Inflammatory macrophage treated with lipopolysaccharide for 1 hour (primary cell): ENCODE measurements around the gene ZP3.
A peak's percentile ranks its signal among the peaks of the same experiment; 100 is the strongest.
"Not testable (repeated sequence)": the region's sequence is repeated elsewhere in the genome, so short reads cannot be mapped to it uniquely, and the experiment has no call there.

Experiments
- DNase-seq, 2 donors: peaks; one replicate each; pipeline ENCODE4 v3.0.0-alpha.2; 2020 to 2022

ZP3 gene

DNA sequence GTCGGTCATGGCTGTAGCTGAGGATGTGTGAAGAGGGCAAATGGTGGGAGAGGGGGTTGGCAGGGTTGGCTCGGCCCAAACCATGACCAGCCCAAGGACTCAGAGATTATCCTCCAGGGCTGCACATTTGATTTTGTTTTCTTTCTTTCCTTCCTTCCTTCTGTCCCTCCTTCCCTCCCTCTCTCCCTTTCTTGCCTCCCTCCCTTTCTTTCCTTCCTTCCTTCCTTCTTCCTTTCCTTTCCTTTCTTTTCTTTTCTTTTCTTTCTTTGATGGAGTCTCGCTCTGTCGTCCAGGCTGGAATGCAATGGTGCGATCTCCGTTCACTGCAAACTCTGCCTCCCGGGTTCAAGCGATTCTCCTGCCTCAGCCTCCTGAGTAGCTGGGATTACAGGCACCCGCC is 19.0 kb upstream of the ZP3 start:
- DNase-seq = no peak

DNA sequence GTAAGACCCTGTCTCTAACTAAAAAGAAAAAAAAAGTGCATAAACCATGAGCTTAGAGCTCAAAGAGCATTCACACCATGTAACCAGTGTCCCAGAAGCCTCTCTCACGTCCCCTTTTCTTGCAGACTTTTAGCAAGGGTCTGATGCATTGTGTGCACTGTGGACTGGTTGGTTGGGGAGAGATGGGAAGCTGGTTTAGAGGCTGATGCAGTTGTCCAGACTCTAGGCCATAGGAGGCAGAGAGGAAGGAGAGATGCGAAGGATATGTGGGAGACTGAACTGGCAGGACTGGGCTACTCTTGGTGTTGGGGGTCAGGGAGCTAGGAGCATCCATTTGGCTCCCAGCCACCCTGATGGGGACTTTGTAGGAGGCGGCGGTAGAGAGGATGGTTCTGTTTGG is 17.0 kb upstream of the ZP3 start:
- DNase-seq = no peak

GRCh38 chr7:76408121-76408560 is 16.6 kb upstream of the ZP3 start:
- no peak for DNase-seq

DNA sequence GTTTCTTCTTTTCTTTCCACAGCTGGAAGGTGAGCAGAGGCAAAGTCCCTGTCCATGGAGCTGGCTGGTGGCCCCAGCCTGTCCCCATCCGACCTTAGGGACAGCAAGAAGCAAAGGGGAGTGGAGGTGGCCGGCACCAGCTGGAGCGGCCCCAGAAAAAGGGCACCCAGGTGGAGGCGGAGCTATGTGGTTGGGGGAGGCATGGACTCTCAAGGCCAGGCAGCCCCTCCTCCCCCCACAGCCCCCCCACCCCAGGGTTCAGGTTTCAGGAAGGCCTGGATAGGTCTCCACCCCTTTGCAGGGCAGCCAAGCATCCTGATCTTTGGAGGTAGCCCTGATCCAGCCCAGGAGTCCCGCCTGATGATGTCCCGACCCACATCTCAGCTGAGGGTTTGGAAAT is 15.2 kb upstream of the ZP3 start, which contains the start of gene SSC4D:
Gene SSC4D (minus strand): TSS at position 161 of the 400 bp plus-strand sequence. CDS start 5,258 bp downstream, outside the sequence.
- DNase-seq = no peak

- DNase-seq = no peak
Measured at GRCh38 chr7:76411626-76412025, 13.1 kb upstream of the ZP3 start.

DNA sequence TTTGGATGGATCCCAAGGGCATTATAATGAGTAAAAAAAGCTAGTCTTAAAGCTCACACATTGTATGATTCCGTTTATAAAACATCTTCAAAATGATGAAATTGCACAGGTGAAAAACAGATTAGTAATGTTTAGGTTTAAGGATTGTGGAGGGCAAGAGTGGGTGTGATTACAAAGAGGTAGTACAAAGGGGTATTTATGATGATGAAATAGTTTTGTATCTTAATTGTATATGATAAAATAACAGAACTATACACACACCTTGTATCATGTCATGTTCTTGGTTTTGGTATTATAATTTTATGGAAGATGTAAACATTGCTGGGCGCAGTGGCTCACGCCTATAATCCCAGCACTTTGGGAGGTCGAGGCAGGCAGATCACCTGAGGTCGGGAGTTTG is 12.5 kb upstream of the ZP3 start:
- no peak for DNase-seq

DNA sequence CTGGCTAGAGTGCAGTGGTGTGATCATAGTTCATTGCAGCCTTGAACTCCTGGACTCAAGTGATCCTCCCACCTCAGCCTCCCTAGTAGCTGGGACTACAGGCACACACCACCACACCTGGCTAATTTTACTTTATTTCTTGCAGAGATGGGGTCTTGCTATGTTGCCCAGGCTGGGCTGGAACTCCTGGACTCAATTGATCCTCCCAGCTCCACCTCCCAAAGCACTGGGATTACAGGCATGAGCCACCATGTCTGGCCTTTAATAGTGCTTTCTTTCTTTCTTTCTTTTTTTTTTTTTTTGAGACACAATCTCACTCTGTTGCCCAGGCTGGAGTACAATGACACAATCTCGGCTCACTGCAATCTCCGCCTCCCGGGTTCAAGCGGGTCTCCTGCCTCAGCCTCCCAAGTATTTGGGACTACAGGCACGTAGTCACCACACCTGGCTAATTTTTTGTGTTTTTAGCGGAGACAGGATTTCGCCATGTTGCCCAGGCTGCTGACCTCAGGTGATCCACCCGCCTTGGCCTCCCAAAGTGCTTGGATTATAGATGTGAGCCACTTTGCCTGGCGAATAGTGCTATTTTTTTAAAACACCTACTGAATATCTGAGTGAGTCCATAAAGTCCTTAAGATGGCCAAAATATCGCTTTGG is 7.0 kb upstream of the ZP3 start:
- DNase-seq = not testable (repeated sequence)

GRCh38 chr7:76421097-76421496 is 3.7 kb upstream of the ZP3 start:
- DNase-seq = peak; percentile 18 to 84

- no peak for DNase-seq
Measured at GRCh38 chr7:76423666-76424412, 911 bp upstream of the ZP3 start.

DNA sequence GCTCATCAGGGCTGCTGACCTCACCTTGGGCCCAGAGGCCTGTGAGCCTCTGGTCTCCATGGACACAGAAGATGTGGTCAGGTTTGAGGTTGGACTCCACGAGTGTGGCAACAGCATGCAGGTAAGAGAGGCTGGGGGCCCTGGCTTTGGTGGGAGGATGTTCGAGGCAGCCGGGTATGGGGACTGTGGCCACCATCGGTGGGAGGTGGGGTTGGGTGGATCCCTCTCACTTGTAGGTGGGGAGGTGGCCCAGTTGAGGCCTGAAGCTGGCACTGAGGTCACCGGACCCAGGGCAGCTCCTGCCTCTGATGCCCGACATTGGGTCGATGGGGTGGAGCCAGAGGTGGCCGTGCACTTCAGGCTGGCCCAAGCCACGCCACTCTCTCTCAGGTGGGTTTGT is 406 bp downstream of the ZP3 start:
- DNase-seq = no peak

- not testable (repeated sequence) for DNase-seq
Measured at GRCh38 chr7:76425558-76425957, 808 bp downstream of the ZP3 start.

- no peak for DNase-seq
Measured at GRCh38 chr7:76426246-76426645, 1.5 kb downstream of the ZP3 start.

- no peak for DNase-seq
Measured at GRCh38 chr7:76427635-76428034, 2.9 kb downstream of the ZP3 start.

- no peak for DNase-seq
Measured at GRCh38 chr7:76428149-76428823, 3.5 kb downstream of the ZP3 start.

- DNase-seq = peak; percentile 16 to 31
Measured at GRCh38 chr7:76428868-76429805, 4.4 kb downstream of the ZP3 start.

DNA sequence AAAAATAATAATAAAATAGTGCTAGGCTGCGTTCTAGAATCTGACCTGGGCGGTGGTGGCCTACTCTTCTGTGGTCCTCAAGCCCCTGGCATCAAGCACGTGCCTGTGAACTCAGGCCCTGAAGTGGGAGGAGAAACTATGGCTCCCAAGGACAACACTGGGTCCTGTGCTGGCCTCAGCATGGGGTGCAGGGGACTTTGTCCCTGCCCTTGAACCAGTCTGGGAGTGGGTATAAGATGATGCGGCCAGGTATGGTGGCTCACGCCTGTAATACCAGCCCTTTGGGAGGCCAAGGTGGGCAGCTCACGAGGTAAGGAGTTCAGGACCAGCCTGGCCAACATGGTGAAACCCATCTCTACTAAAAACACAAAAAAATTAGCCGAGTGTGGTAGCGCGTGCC is 5.5 kb downstream of the ZP3 start:
- no peak for DNase-seq

- no peak for DNase-seq
Measured at GRCh38 chr7:76430836-76431235, 6.1 kb downstream of the ZP3 start.

- DNase-seq = peak; percentile 76 to 92
Measured at GRCh38 chr7:76437873-76438272, 13.1 kb downstream of the ZP3 start.

GRCh38 chr7:76439120-76439888 is 14.6 kb downstream of the ZP3 start:
- DNase-seq = not testable (repeated sequence)

GRCh38 chr7:76440404-76440803 is 15.7 kb downstream of the ZP3 start:
- not testable (repeated sequence) for DNase-seq

DNA sequence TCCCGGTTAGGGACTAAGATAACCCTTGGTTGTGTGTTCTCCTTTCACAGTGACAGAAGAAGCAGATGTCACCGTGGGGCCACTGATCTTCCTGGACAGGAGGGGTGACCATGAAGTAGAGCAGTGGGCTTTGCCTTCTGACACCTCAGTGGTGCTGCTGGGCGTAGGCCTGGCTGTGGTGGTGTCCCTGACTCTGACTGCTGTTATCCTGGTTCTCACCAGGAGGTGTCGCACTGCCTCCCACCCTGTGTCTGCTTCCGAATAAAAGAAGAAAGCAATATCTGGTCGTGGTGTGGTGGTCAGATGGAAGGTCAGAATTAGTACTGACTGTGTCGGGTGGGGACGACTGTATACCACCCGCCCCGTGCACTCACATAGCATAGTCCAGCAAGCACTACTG is 17.0 kb downstream of the ZP3 start:
- DNase-seq = not testable (repeated sequence)
